NCI-H2107 treated with DMSO at 0.1 percent for 48 hours (cell line): ENCODE data around the gene RAB37.

Experiments
- DNase-seq: peaks from one replicate; lab custom pipeline; 2025; ENCODE audit not compliant: unreplicated experiment; lab: John Stamatoyannopoulos, UW

RAB37 gene

GRCh38 chr17:74760404-74761105 is 23.5 kb downstream of the RAB37 start:
- peak; percentile 27 for DNase-seq

GRCh38 chr17:74761419-74761818 is 24.4 kb downstream of the RAB37 start:
- no peak for DNase-seq

- DNase-seq: no peak
Measured at GRCh38 chr17:74761931-74762330, 24.9 kb downstream of the RAB37 start.

GRCh38 chr17:74763565-74764387 is 26.7 kb downstream of the RAB37 start:
- no peak for DNase-seq

- DNase-seq: no peak
Measured at GRCh38 chr17:74764751-74765286, 27.8 kb downstream of the RAB37 start.

- no peak for DNase-seq
Measured at GRCh38 chr17:74766413-74766812, 29.4 kb downstream of the RAB37 start.

GRCh38 chr17:74767111-74767516 is 30.1 kb downstream of the RAB37 start:
- DNase-seq: no peak

- no peak for DNase-seq
Measured at GRCh38 chr17:74768069-74768762, 31.2 kb downstream of the RAB37 start.

- DNase-seq: no peak
Measured at GRCh38 chr17:74768763-74769114, 31.7 kb downstream of the RAB37 start.

GRCh38 chr17:74769266-74769855 is 32.3 kb downstream of the RAB37 start:
- DNase-seq: no peak

- DNase-seq: no peak
Measured at GRCh38 chr17:74769856-74770497, 32.9 kb downstream of the RAB37 start.

- peak; percentile 14 for DNase-seq
Measured at GRCh38 chr17:74770498-74771318, 33.7 kb downstream of the RAB37 start.

GRCh38 chr17:74771319-74771914 is 34.4 kb downstream of the RAB37 start:
- DNase-seq: no peak

- DNase-seq: no peak
Measured at GRCh38 chr17:74772053-74772452, 35.0 kb downstream of the RAB37 start.

GRCh38 chr17:74773414-74773813 is 36.4 kb downstream of the RAB37 start:
- DNase-seq: no peak

GRCh38 chr17:74773871-74774286 is 36.8 kb downstream of the RAB37 start:
- no peak for DNase-seq

GRCh38 chr17:74775409-74776043 is 38.5 kb downstream of the RAB37 start:
- DNase-seq: no peak

GRCh38 chr17:74776044-74776962 is 39.2 kb downstream of the RAB37 start, which contains the start of gene NAT9:
TSS of gene NAT9 (minus strand) at chr17:74776345. CDS start at chr17:74775698, 647 bp downstream.
- peak; percentile 68 for DNase-seq
